ENCODE measurements around the gene CERS6. TPM values are rescaled to one million over a fixed set of nuclear protein-coding genes. Genes with fewer than 3 reads are reported as not detected.

CERS6 gene
- total and polyA plus RNA-seq, 2 of the 8 experiments (the other 6 are each of a cell fraction or from before 2014, with no cell fraction given): 6.8 to 28.2 TPM

GRCh38 chr2:168738062-168738461, 282.0 kb downstream of the CERS6 start (continued):
- TF ChIP-seq CHD7 (IDR thresholded peaks at IDR 0.05; ENCODE audit: insufficient replicate concordance, low read length) (no peak), TCF12 (IDR thresholded peaks at IDR 0.05; ENCODE audit: low read depth, low read length) (no peak), SIN3A (conservative IDR thresholded peaks at IDR 0.05 in 1 of 2, IDR thresholded peaks at IDR 0.05 in 1 of 2; ENCODE audit: low read depth in 1 of 2, low read length in 2 of 2) (no peak), BCL11A (IDR thresholded peaks at IDR 0.05; ENCODE audit: low read depth in 2 of 2, low read length in 2 of 2) (no peak), ASH2L (IDR thresholded peaks at IDR 0.05; ENCODE audit: low read length) (no peak), TAF7 (optimal IDR thresholded peaks at IDR 0.05; ENCODE audit: borderline replicate concordance, low read depth, low read length) (no peak), ZNF274 (IDR thresholded peaks at IDR 0.05; ENCODE audit: borderline replicate concordance, extremely low read depth, low read length) (no peak), ATF2 (IDR thresholded peaks at IDR 0.05; ENCODE audit: low read length) (no peak), RFX5 (IDR thresholded peaks at IDR 0.05; ENCODE audit: borderline replicate concordance, low read depth, low read length) (no peak), BACH1 (IDR thresholded peaks at IDR 0.05; ENCODE audit: low read length) (no peak), POLR2AphosphoS5 (IDR thresholded peaks at IDR 0.05; ENCODE audit: low read depth, low read length) (no peak)
